GM12878 (cell line): ENCODE data around the gene PPFIBP1. TPM values are rescaled to one million over a fixed set of nuclear protein-coding genes. Genes with fewer than 3 reads are reported as not detected.

Experiments used
- ATAC-seq: fragments of 200-7000 bp; cut with Tn5 transposase; 3 replicates; pipeline ENCODE4 v1.9.1; 2020; ENCODE audit warnings: mild to moderate bottlenecking, moderate library complexity
- BruUV-seq: library from RNA; stranded (reverse); fragments of 400-500 nt; replicated peaks from 2 replicates; lab custom pipeline; 2021; lab: Mats Ljungman, UMichigan
- CTCF ChIA-PET: fragments of 300-600 bp; sonication (Branson Sonifier 250); formaldehyde crosslinking; extraction: SDS; loops from one replicate; lab custom pipeline; 2021; ENCODE audit warnings: inconsistent platforms; lab: Yijun Ruan, JAX
- POLR2A ChIA-PET: fragments of 350-600 bp; formaldehyde crosslinking; extraction: SDS; loops from one replicate; lab custom pipeline; 2021; ENCODE audit warnings: inconsistent platforms; lab: Charles Lee
- RAD21 ChIA-PET: fragments of 300-600 bp; sonication (Branson Sonifier 250); formaldehyde crosslinking; loops from one replicate; lab custom pipeline; 2023; ENCODE audit warnings: antibody characterized with exemption; ENCODE audit not compliant: unreplicated experiment; lab: Charles Lee
- SMC1A ChIA-PET: fragments of 300-600 bp; sonication (Branson Sonifier 250); formaldehyde crosslinking; loops from one replicate; lab custom pipeline; 2023; ENCODE audit not compliant: unreplicated experiment, uncharacterized antibody; lab: Charles Lee
- DNase-seq: peaks from one replicate; pipeline ENCODE4 v3.0.0-alpha.2; 2011; ENCODE audit warnings: low read depth, low spot score
- FAIRE-seq: peaks from 3 replicates; lab custom pipeline; 2011; peaks lifted over from hg19 to GRCh38; lab: Jason Lieb, UNC
- H2AFZ ChIP-seq: 2 replicates; pipeline ENCODE4 v1.6.0; 2011; ENCODE audit warnings: low read depth, low read length, control low read depth; ENCODE audit not compliant: control insufficient read depth
- H3K27ac ChIP-seq: 2 replicates; pipeline ENCODE4 v1.5.1; 2011; ENCODE audit warnings: control low read depth; ENCODE audit not compliant: control insufficient read depth, insufficient read depth
- H3K27me3 ChIP-seq, 2 experiments: replicated peaks in 1 of 2; 2 replicates each; pipeline versions ENCODE4 v1.6.0 to v1.6.1; 2011; ENCODE audit warnings: low read length in 1 of 2; ENCODE audit not compliant: control insufficient read depth in 2 of 2, insufficient read depth in 2 of 2
- H3K36me3 ChIP-seq, 2 experiments: 2 replicates each; pipeline ENCODE4 v1.5.1; 2011; ENCODE audit warnings: low read length in 1 of 2; ENCODE audit not compliant: control insufficient read depth in 2 of 2, insufficient read depth in 2 of 2
- H3K4me1 ChIP-seq: 2 replicates; pipeline ENCODE4 v1.6.1; 2011; ENCODE audit warnings: mild to moderate bottlenecking, low read length, moderate library complexity, mixed read lengths; ENCODE audit not compliant: control insufficient read depth, insufficient read depth
- H3K4me2 ChIP-seq: 2 replicates; pipeline ENCODE4 v1.6.0; 2011; ENCODE audit warnings: control low read depth; ENCODE audit not compliant: control insufficient read depth, insufficient read depth
- H3K4me3 ChIP-seq: fragments of 200-600 bp; sonication (generic); 2 replicates; pipeline ENCODE4 v1.5.1; 2016
- H3K79me2 ChIP-seq: 2 replicates; pipeline ENCODE4 v1.6.0; 2011; ENCODE audit warnings: low read length; ENCODE audit not compliant: control insufficient read depth, insufficient read depth
- H3K9ac ChIP-seq: 2 replicates; pipeline ENCODE4 v1.8.0; 2011; ENCODE audit warnings: low read length, control low read depth, mixed read lengths; ENCODE audit not compliant: control insufficient read depth, insufficient read depth
- H3K9me3 ChIP-seq: replicated peaks from 3 replicates; pipeline ENCODE4 v1.5.1; 2011; ENCODE audit warnings: mild to moderate bottlenecking, low read length; ENCODE audit not compliant: control insufficient read depth, insufficient read depth
- H4K20me1 ChIP-seq: 2 replicates; pipeline ENCODE4 v1.6.0; 2011; ENCODE audit not compliant: control insufficient read depth, insufficient read depth
- ATF2 ChIP-seq: IDR thresholded peaks from 2 replicates; pipeline ENCODE4 v1.6.1; 2012; ENCODE audit warnings: low read length, inconsistent platforms
- MXI1 ChIP-seq: fragments of 150-350 bp; IDR thresholded peaks from 2 replicates; pipeline ENCODE4 v1.6.1; 2011; ENCODE audit warnings: low read depth, mild to moderate bottlenecking, inconsistent platforms, low read length, improper control_type of control experiment
- NFXL1 ChIP-seq: fragments of 450-650 bp; IDR thresholded peaks from 2 replicates; pipeline ENCODE4 v1.6.1; 2017; ENCODE audit warnings: antibody characterized with exemption, mild to moderate bottlenecking, borderline replicate concordance
- PRDM15 ChIP-seq: fragments of 450-650 bp; formaldehyde crosslinking; IDR thresholded peaks from 2 replicates; pipeline ENCODE4 v1.4.0; 2020; ENCODE audit warnings: mild to moderate bottlenecking, moderate library complexity
- RUNX3 ChIP-seq: IDR thresholded peaks from 2 replicates; pipeline ENCODE4 v1.6.1; 2012; ENCODE audit warnings: low read length, inconsistent platforms
- SMAD1 ChIP-seq: fragments of 450-650 bp; IDR thresholded peaks from 2 replicates; pipeline ENCODE4 v1.6.1; 2018; ENCODE audit warnings: mild to moderate bottlenecking, low read depth; ENCODE audit not compliant: partially characterized antibody
- SMARCA5 ChIP-seq: fragments of 450-650 bp; IDR thresholded peaks from 2 replicates; pipeline ENCODE4 v1.6.1; 2017; ENCODE audit warnings: mild to moderate bottlenecking
- SPI1 ChIP-seq: IDR thresholded peaks from 2 replicates; pipeline ENCODE4 v1.6.1; 2011; ENCODE audit warnings: low read depth, mild to moderate bottlenecking, low read length, moderate library complexity, borderline replicate concordance; ENCODE audit not compliant: insufficient read depth
- WGBS: methylation state at CpG from one replicate; pipeline ENCODE4 v1.1.6; 2016; ENCODE audit warnings: low lambda C conversion rate; ENCODE audit not compliant: insufficient replicate concordance, insufficient coverage; ENCODE audit errors: missing lambda C conversion rate; 5-methylcytosine and 5-hydroxymethylcytosine counted together
- in situ Hi-C: fragments of 300-500 bp; cut with MboI; formaldehyde crosslinking; loops from 9 replicates; pipeline ENCODE4 v1.14.3; 2018; ENCODE audit warnings: mixed read lengths
- intact Hi-C: fragments of 100-400 bp; cut with micrococcal nuclease; formaldehyde crosslinking; loops from one replicate; pipeline ENCODE4 v1.14.2; 2022; ENCODE audit not compliant: unreplicated experiment
- polyA plus RNA-seq, 11 experiments: library from polyadenylated mRNA; depleted of rRNA in 4 of 11; unstranded in 6 of 11; stranded (reverse) in 5 of 11; fragments of >200 nt; fragmentation: Nextera tagmentation in 4 of 11; fragmentation: Illumina TruSeq in 1 of 11; extraction: Ambion mirVana in 4 of 11; extraction: Trizol in 1 of 11; gene quantifications; 1 replicate in 1 of 11; 2 replicates in 10 of 11; pipeline versions ENCODE4 v1.2.1 to v1.2.3, GENCODE V29; 2011 to 2016; ENCODE audit warnings: inconsistent platforms in 2 of 11, missing spikeins in 2 of 11, low read depth in 1 of 11
- total RNA-seq, 4 experiments: library from RNA; depleted of rRNA in 3 of 4; stranded (reverse); fragments of >200 nt in 3 of 4; fragmentation: Illumina TruSeq in 1 of 4; extraction: Trizol in 1 of 4; gene quantifications; 2 replicates each; pipeline versions ENCODE4 v1.2.1 to v1.2.3, GENCODE V29; 2013 to 2021

PPFIBP1 gene
- total and polyA plus RNA-seq, 10 of the 15 experiments (the other 5 are each of a cell fraction or from before 2014, with no cell fraction given): 0.47 to 7.8 (median 3.6) TPM

GRCh38 chr12:27551172-27551840, 27.3 kb downstream of the PPFIBP1 start:
- BruUV-seq: no TSS peak
- WGBS: 84% methylated on average over 9 of the region's 9 CpGs
- CTCF ChIA-PET: no interaction called here
- SMC1A ChIA-PET: interaction anchor here (1.0 to 1.8 kb wide), 2 partner anchors 17 to 37 kb away, joined by 3 to 6 read pairs; no protein-coding TSS in a partner anchor
- Histone ChIP-seq H3K79me2 (no peaks in the 10 kb centered on the region; the same call in 1 of the 2 replicates), H3K36me3 (no peaks in the 10 kb centered on the region), H3K27me3 (no peaks in the 10 kb centered on the region), H3K4me3 (no peak overlapping the region), H3K9ac (no peak overlapping the region), H3K4me2 (no peak overlapping the region), H2AFZ (no peak overlapping the region), H4K20me1 (no peaks in the 10 kb centered on the region), H3K9me3 (no peaks in the 10 kb centered on the region), H3K27ac (no peak overlapping the region), H3K4me1 (peaks cover 12% of the 10 kb centered on the region; the same call in 1 of the 2 replicates)
- in situ Hi-C loops: no loop called here
- TF ChIP-seq MXI1 (no peak), SMARCA5 (no peak), ATF2 (no peak), RUNX3 (no peak), SMAD1 (no peak), NFXL1 (no peak), SPI1 (no peak), PRDM15 (no peak)
- POLR2A ChIA-PET: interaction anchor here (0.6 kb wide), 1 partner anchor 14 kb away, joined by 7 read pairs; no protein-coding TSS in a partner anchor
- ATAC-seq: no peak
- FAIRE-seq: no peak
- DNase-seq: no peak
- intact Hi-C loops: no loop called here
- RAD21 ChIA-PET: interaction anchor here (0.8 kb wide), 1 partner anchor 127 kb away, joined by 3 read pairs; no protein-coding TSS in a partner anchor
